HCT116 (cell line): ENCODE measurements around the gene DQX1. TPM values are rescaled to one million over a fixed set of nuclear protein-coding genes. Genes with fewer than 3 reads are reported as not detected.
A peak's percentile ranks its signal among the peaks of the same experiment; 100 is the strongest.

ENCODE experiments used
- ATAC-seq: fragments of 200-7000 bp; cut with Tn5 transposase; 2 replicates; pipeline ENCODE4 v1.9.1; 2020; ENCODE audit warnings: mild to moderate bottlenecking, moderate library complexity
- BruUV-seq: library from RNA; stranded (reverse); fragments of 400-500 nt; replicated peaks from 2 replicates; lab custom pipeline; 2021; lab: Mats Ljungman, UMichigan
- CTCF ChIA-PET: fragments of 300-600 bp; sonication (Branson Sonifier 250); formaldehyde crosslinking; loops from one replicate; lab custom pipeline; 2021; ENCODE audit warnings: antibody characterized with exemption; lab: Charles Lee
- POLR2A ChIA-PET: fragments of 300-600, 350-600 bp; sonication (Branson Sonifier 250); formaldehyde crosslinking; loops from one replicate; lab custom pipeline; 2021; ENCODE audit warnings: antibody characterized with exemption; lab: Charles Lee
- RAD21 ChIA-PET, 2 experiments: fragments of 300-600 bp; sonication (Branson Sonifier 250); formaldehyde crosslinking; loops; one replicate each; lab custom pipeline; 2023; ENCODE audit warnings: low total read pairs in 2 of 2; ENCODE audit not compliant: uncharacterized antibody in 2 of 2, unreplicated experiment in 2 of 2, low non-redundant PET in 1 of 2; lab: Charles Lee
- DNase-seq: peaks from one replicate; pipeline ENCODE4 v3.0.0-alpha.2; 2010; ENCODE audit warnings: low read depth, low spot score
- H2AFZ ChIP-seq: fragments of 200-600 bp; shearing (Covaris generic), sonication (generic); 2 replicates; pipeline ENCODE4 v1.6.1; 2017; ENCODE audit warnings: low read depth, mixed run types, mixed read lengths, antibody characterized with exemption, low read length; ENCODE audit not compliant: poor library complexity, severe bottlenecking
- H3K27ac ChIP-seq: 2 replicates; pipeline ENCODE4 v1.5.1; 2012; ENCODE audit warnings: low read depth, low read length
- H3K27me3 ChIP-seq: fragments of 200-600 bp; sonication (generic); 2 replicates; pipeline ENCODE4 v1.6.1; 2016; ENCODE audit warnings: mixed run types, low read length, mixed read lengths; ENCODE audit not compliant: insufficient read depth
- H3K36me3 ChIP-seq, 2 experiments: fragments of 200-500 bp in 1 of 2; fragments of 200-600 bp in 1 of 2; sonication (Bioruptor generic) in 1 of 2; sonication (generic) in 1 of 2; 2 replicates each; pipeline versions ENCODE4 v1.5.1 to v1.6.1; 2014 to 2016; ENCODE audit warnings: low read length in 2 of 2, inconsistent platforms in 1 of 2, mixed read lengths in 1 of 2, mixed run types in 1 of 2; ENCODE audit not compliant: insufficient read depth in 2 of 2, control insufficient read depth in 1 of 2
- H3K4me1 ChIP-seq, 2 experiments: fragments of 200-600 bp in 1 of 2; sonication (generic) in 1 of 2; 2 replicates each; pipeline versions ENCODE4 v1.5.1 to v1.6.1; 2012 to 2017; ENCODE audit warnings: low read length in 2 of 2, inconsistent platforms in 1 of 2, mild to moderate bottlenecking in 1 of 2, mixed read lengths in 1 of 2, mixed run types in 1 of 2, moderate library complexity in 1 of 2; ENCODE audit not compliant: insufficient read depth in 2 of 2, control insufficient read depth in 1 of 2
- H3K4me2 ChIP-seq: fragments of 200-600 bp; sonication (generic); 2 replicates; pipeline ENCODE4 v1.6.1; 2017; ENCODE audit warnings: mixed run types, low read length, mixed read lengths
- H3K4me3 ChIP-seq, 2 experiments: fragments of 200-600 bp in 1 of 2; sonication (generic) in 1 of 2; replicated peaks in 1 of 2; 2 replicates each; pipeline ENCODE4 v1.5.1; 2011 to 2016; ENCODE audit warnings: low read length in 2 of 2, control low read depth in 1 of 2, low read depth in 1 of 2, mild to moderate bottlenecking in 1 of 2, mixed read lengths in 1 of 2, mixed run types in 1 of 2
- H3K79me2 ChIP-seq: fragments of 200-600 bp; sonication (generic); 2 replicates; pipeline ENCODE4 v1.6.1; 2017; ENCODE audit warnings: mild to moderate bottlenecking, mixed run types, low read length, moderate library complexity, mixed read lengths; ENCODE audit not compliant: insufficient read depth
- H3K9ac ChIP-seq: fragments of 200-600 bp; sonication (generic); 2 replicates; pipeline ENCODE4 v1.6.1; 2016; ENCODE audit warnings: low read length, mixed read lengths
- H3K9me2 ChIP-seq: fragments of 200-600 bp; sonication (generic), shearing (Covaris generic); 2 replicates; pipeline ENCODE4 v1.6.1; 2017; ENCODE audit warnings: mixed run types, mild to moderate bottlenecking, moderate library complexity; ENCODE audit not compliant: insufficient read depth
- H3K9me3 ChIP-seq, 2 experiments: fragments of 200-500 bp in 1 of 2; fragments of 200-600 bp in 1 of 2; sonication (Bioruptor generic) in 1 of 2; sonication (generic) in 1 of 2; 2 replicates each; pipeline ENCODE4 v1.6.1; 2014 to 2017; ENCODE audit warnings: low read length in 2 of 2, mixed read lengths in 2 of 2, inconsistent platforms in 1 of 2, low read depth in 1 of 2, mild to moderate bottlenecking in 1 of 2, mixed run types in 1 of 2, moderate library complexity in 1 of 2; ENCODE audit not compliant: control insufficient read depth in 1 of 2, insufficient read depth in 1 of 2
- H4K20me1 ChIP-seq: fragments of 200-600 bp; sonication (generic), shearing (Covaris generic); 2 replicates; pipeline ENCODE4 v1.6.1; 2017; ENCODE audit warnings: mixed run types, mild to moderate bottlenecking, moderate library complexity; ENCODE audit not compliant: insufficient read depth
- EZH2 ChIP-seq: fragments of 200-600 bp; sonication (generic); IDR thresholded peaks from 2 replicates; pipeline ENCODE4 v1.6.1; 2017; ENCODE audit warnings: antibody characterized with exemption, mixed run types
- JUND ChIP-seq: IDR thresholded peaks from 2 replicates; pipeline ENCODE4 v1.6.1; 2012
- MAX ChIP-seq: IDR thresholded peaks from 2 replicates; pipeline ENCODE4 v1.6.1; 2012
- POLR2A ChIP-seq: IDR thresholded peaks from 2 replicates; pipeline ENCODE4 v1.7.0; 2011; ENCODE audit warnings: borderline replicate concordance; ENCODE audit not compliant: insufficient read depth, insufficient read length; ENCODE audit errors: extremely low read depth
- REST ChIP-seq: IDR thresholded peaks from 2 replicates; pipeline ENCODE4 v1.6.1; 2012; ENCODE audit warnings: low read depth
- SP1 ChIP-seq: IDR thresholded peaks from 2 replicates; pipeline ENCODE4 v1.6.1; 2012; ENCODE audit warnings: low read depth
- YY1 ChIP-seq: IDR thresholded peaks from 2 replicates; pipeline ENCODE4 v1.6.1; 2011; ENCODE audit warnings: low read length, low read depth, moderate library complexity, mild to moderate bottlenecking; ENCODE audit not compliant: insufficient replicate concordance; ENCODE audit errors: extremely low read depth
- ZBTB33 ChIP-seq: IDR thresholded peaks from 2 replicates; pipeline ENCODE4 v1.6.1; 2011; ENCODE audit warnings: mild to moderate bottlenecking, low read length, moderate library complexity; ENCODE audit not compliant: insufficient replicate concordance; ENCODE audit errors: extremely low read depth
- intact Hi-C: fragments of 100-400 bp; cut with micrococcal nuclease; formaldehyde crosslinking; loops from 2 replicates; pipeline ENCODE4 v1.10.0; 2022
- total RNA-seq: library from RNA; stranded (reverse); gene quantifications from one replicate; pipeline ENCODE4 v1.2.1, GENCODE V29; 2021; ENCODE audit not compliant: unreplicated experiment

The DQX1 gene
- total RNA-seq, 1 experiment from 2014 or later: 0.98 TPM

- TF ChIP-seq YY1 (no peak), SP1 (no peak), EZH2 (no peak), MAX (no peak), ZBTB33 (no peak), JUND (no peak), POLR2A (no peak), REST (no peak)
- TF ChIP-seq, all 23 proteins: peak for 0
- no peak overlapping the region for H2AFZ ChIP-seq
- no peaks in the 10 kb centered on the region for H3K9me2 ChIP-seq
- H3K4me1 ChIP-seq: peaks cover 14 to 44% of the 10 kb centered on the region in 2 experiments; a peak in 3 of 4 replicates
- H3K9me3 ChIP-seq: no peaks in the 10 kb centered on the region
- peaks cover 20% of the 10 kb centered on the region; the same call in 1 of the 2 replicates for H3K79me2 ChIP-seq
- peak overlapping the region; percentile 87 for H3K4me2 ChIP-seq
- no peaks in the 10 kb centered on the region for H4K20me1 ChIP-seq
- no peaks in the 10 kb centered on the region for H3K27me3 ChIP-seq
- ChIA-PET RAD21 (no interaction called here), POLR2A (no interaction called here), CTCF (no interaction called here)
- peak overlapping the region; percentile 74 to 75 for H3K4me3 ChIP-seq
- no peaks in the 10 kb centered on the region for H3K36me3 ChIP-seq
- ATAC-seq (no peak), DNase-seq (no peak)
- peak overlapping the region; percentile 90; the same call in 1 of the 2 replicates for H3K27ac ChIP-seq
- intact Hi-C loops: no loop called here
- no TSS peak for BruUV-seq
- peak overlapping the region; percentile 88 for H3K9ac ChIP-seq
Measured at GRCh38 chr2:74550231-74550630, 24.2 kb upstream of the DQX1 start.
